LNCaP clone FGC (cell line): ENCODE data around the gene PLCG2.

Source experiments
- DNase-seq: peaks from one replicate; pipeline ENCODE4 v3.0.0-alpha.2; 2011; ENCODE audit warnings: low read depth
- H3K4me3 ChIP-seq: 2 replicates; pipeline ENCODE4 v1.5.1; 2011; ENCODE audit warnings: mild to moderate bottlenecking, low read depth, low read length, control low read depth
- TF ChIP-seq, protein P1 (sequence below): IDR thresholded peaks from 2 replicates; pipeline ENCODE4 v1.5.1; 2012; ENCODE audit warnings: mild to moderate bottlenecking; ENCODE audit not compliant: control insufficient read depth, insufficient read depth; ENCODE audit errors: extremely low read depth

PLCG2 gene

DNA sequence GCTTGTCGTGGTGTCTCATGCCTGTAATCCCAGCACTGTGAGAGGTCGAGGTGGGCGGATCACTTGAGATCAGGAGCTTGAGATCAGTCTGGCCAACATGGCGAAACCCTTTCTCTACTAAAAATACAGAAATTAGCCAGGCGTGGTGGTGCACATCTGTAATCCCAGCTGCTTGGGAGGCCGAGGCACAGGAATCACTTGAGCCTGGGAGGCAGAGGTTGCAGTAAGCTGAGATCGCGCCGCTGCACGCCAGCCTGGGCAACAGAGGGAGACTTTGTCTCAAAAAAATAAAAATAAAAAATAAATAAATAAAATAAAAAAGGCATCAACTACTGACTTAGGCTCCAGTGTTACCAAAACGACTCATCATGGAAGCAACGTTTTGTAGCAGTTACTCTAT, 115.5 kb downstream of the PLCG2 start:
- no peak for DNase-seq
- TF ChIP-seq, protein P1, sequence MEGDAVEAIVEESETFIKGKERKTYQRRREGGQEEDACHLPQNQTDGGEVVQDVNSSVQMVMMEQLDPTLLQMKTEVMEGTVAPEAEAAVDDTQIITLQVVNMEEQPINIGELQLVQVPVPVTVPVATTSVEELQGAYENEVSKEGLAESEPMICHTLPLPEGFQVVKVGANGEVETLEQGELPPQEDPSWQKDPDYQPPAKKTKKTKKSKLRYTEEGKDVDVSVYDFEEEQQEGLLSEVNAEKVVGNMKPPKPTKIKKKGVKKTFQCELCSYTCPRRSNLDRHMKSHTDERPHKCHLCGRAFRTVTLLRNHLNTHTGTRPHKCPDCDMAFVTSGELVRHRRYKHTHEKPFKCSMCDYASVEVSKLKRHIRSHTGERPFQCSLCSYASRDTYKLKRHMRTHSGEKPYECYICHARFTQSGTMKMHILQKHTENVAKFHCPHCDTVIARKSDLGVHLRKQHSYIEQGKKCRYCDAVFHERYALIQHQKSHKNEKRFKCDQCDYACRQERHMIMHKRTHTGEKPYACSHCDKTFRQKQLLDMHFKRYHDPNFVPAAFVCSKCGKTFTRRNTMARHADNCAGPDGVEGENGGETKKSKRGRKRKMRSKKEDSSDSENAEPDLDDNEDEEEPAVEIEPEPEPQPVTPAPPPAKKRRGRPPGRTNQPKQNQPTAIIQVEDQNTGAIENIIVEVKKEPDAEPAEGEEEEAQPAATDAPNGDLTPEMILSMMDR = no peak
- H3K4me3 ChIP-seq = no peak overlapping the region

GRCh38 chr16:81896902-81897301, 117.8 kb downstream of the PLCG2 start:
- no peak overlapping the region for H3K4me3 ChIP-seq
- TF ChIP-seq, protein P1 = no peak
- no peak for DNase-seq

DNA sequence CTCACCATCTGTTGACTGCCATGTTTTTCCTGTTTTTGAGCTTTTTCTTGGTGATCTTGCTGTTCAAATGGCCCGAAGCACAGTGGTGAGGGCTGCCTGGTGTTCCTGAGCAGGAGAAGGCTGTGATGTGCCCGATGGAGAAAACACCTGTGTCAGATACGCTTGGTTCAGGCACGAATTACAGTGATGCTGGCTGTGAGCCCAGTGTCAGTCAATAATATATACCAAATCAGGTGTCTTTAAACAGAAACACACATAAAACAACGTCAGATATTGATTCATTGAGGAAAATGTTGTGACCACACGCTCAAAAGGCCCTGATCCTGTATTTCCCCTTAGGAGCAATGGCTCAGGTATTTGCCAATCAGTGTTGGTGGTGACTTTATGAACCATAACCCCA, 120.5 kb downstream of the PLCG2 start:
- no peak overlapping the region for H3K4me3 ChIP-seq
- TF ChIP-seq, protein P1 = no peak
- no peak for DNase-seq

GRCh38 chr16:81900014-81900413, 120.9 kb downstream of the PLCG2 start:
- H3K4me3 ChIP-seq = no peak overlapping the region
- TF ChIP-seq, protein P1 = no peak
- DNase-seq = no peak

DNA sequence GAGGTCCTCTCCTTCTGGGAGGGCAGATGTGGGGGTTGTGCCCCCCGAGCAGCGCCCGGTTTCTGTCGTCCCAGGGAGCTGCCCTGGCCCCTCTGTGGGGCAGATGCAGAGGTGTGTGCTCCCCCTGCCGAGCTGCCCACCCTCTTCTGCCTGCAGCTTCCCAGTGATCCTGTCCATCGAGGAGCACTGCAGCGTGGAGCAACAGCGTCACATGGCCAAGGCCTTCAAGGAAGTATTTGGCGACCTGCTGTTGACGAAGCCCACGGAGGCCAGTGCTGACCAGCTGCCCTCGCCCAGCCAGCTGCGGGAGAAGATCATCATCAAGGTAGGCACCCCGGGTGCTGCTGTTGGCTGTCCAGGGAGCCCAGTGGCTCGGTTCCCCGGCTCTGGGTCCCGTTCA, 121.4 kb downstream of the PLCG2 start:
- DNase-seq = no peak
- TF ChIP-seq, protein P1 = no peak
- H3K4me3 ChIP-seq = no peak overlapping the region

GRCh38 chr16:81901484-81901883, 122.4 kb downstream of the PLCG2 start:
- H3K4me3 ChIP-seq = no peak overlapping the region
- DNase-seq = peak; percentile 76
- TF ChIP-seq, protein P1 = no peak

GRCh38 chr16:81902025-81902424, 122.9 kb downstream of the PLCG2 start:
- no peak for DNase-seq
- TF ChIP-seq, protein P1 = no peak
- H3K4me3 ChIP-seq = no peak overlapping the region
